Jurkat, Clone E6-1 (cell line): Measurements from ENCODE around the gene FAM193A.
A peak's percentile ranks its signal among the peaks of the same experiment; 100 is the strongest.
"Not testable (repeated sequence)": the region's sequence is repeated elsewhere in the genome, so short reads cannot be mapped to it uniquely, and the experiment has no call there.

Source experiments
- DNase-seq: peaks from one replicate; pipeline ENCODE4 v3.0.0-alpha.2; 2011; ENCODE audit warnings: low read depth, low spot score
- H3K4me3 ChIP-seq: 2 replicates; pipeline ENCODE4 v1.5.1; 2011; ENCODE audit warnings: mild to moderate bottlenecking, low read length, control low read depth, moderate library complexity

FAM193A gene

GRCh38 chr4:2514944-2515343 lies 21.5 kb upstream of the FAM193A start:
- not testable (repeated sequence) for H3K4me3 ChIP-seq, DNase-seq

- no peak for DNase-seq
These were observed 20.5 kb upstream of the FAM193A start for GRCh38 chr4:2515830-2516550.

GRCh38 chr4:2516635-2517034 lies 19.8 kb upstream of the FAM193A start:
- DNase-seq: no peak
- no peak overlapping the region for H3K4me3 ChIP-seq

More at GRCh38 chr4:2515830-2516550, 20.5 kb upstream of the FAM193A start:
- H3K4me3 ChIP-seq: no peak overlapping the region

GRCh38 chr4:2526559-2526958 lies 9.9 kb upstream of the FAM193A start:
- no peak overlapping the region for H3K4me3 ChIP-seq
- DNase-seq: no peak

GRCh38 chr4:2534904-2535375 lies 1.5 kb upstream of the FAM193A start:
- H3K4me3 ChIP-seq: peak overlapping the region; percentile 88
- no peak for DNase-seq

GRCh38 chr4:2535376-2536192 lies 863 bp upstream of the FAM193A start:
- peak overlapping the region; percentile 88 for H3K4me3 ChIP-seq
- DNase-seq: peak; percentile 67

GRCh38 chr4:2537011-2537830 lies 774 bp downstream of the FAM193A start:
- no peak for DNase-seq
- peak overlapping the region; percentile 76 for H3K4me3 ChIP-seq

- H3K4me3 ChIP-seq, DNase-seq: not testable (repeated sequence)
These were observed 7.2 kb downstream of the FAM193A start for GRCh38 chr4:2543580-2544191.

- no peak overlapping the region for H3K4me3 ChIP-seq
- no peak for DNase-seq
These were observed 9.0 kb downstream of the FAM193A start for GRCh38 chr4:2545321-2546013.

- DNase-seq: no peak
- H3K4me3 ChIP-seq: no peak overlapping the region
These were observed 9.9 kb downstream of the FAM193A start for GRCh38 chr4:2546286-2546823.

- not testable (repeated sequence) for H3K4me3 ChIP-seq
These were observed 10.7 kb downstream of the FAM193A start for GRCh38 chr4:2546961-2547691.

GRCh38 chr4:2551118-2551517 lies 14.7 kb downstream of the FAM193A start:
- no peak for DNase-seq

More at GRCh38 chr4:2546961-2547691, 10.7 kb downstream of the FAM193A start:
- DNase-seq: not testable (repeated sequence)

GRCh38 chr4:2552806-2553205 lies 16.4 kb downstream of the FAM193A start:
- no peak for DNase-seq
- H3K4me3 ChIP-seq: no peak overlapping the region

More at GRCh38 chr4:2551118-2551517, 14.7 kb downstream of the FAM193A start:
- no peak overlapping the region for H3K4me3 ChIP-seq

- DNase-seq: no peak
- H3K4me3 ChIP-seq: no peak overlapping the region
These were observed 21.9 kb downstream of the FAM193A start for GRCh38 chr4:2558301-2558700.

- no peak for DNase-seq
- H3K4me3 ChIP-seq: no peak overlapping the region
These were observed 23.7 kb downstream of the FAM193A start for GRCh38 chr4:2560167-2560566.

GRCh38 chr4:2565533-2565932 lies 29.1 kb downstream of the FAM193A start:
- H3K4me3 ChIP-seq: no peak overlapping the region
- no peak for DNase-seq

- no peak for DNase-seq
- no peak overlapping the region for H3K4me3 ChIP-seq
These were observed 33.6 kb downstream of the FAM193A start for GRCh38 chr4:2570036-2570435.
